ENCODE measurements around the gene CDK9.
"Not testable (repeated sequence)": the region's sequence is repeated elsewhere in the genome, so short reads cannot be mapped to it uniquely, and the experiment has no call there.

Gene CDK9

GRCh38 chr9:127780909-127781308 lies 4.9 kb upstream of the CDK9 start:
- not testable (repeated sequence) for DNase-seq

- no peak for DNase-seq
Measured at GRCh38 chr9:127781806-127782205, 4.0 kb upstream of the CDK9 start.

DNA sequence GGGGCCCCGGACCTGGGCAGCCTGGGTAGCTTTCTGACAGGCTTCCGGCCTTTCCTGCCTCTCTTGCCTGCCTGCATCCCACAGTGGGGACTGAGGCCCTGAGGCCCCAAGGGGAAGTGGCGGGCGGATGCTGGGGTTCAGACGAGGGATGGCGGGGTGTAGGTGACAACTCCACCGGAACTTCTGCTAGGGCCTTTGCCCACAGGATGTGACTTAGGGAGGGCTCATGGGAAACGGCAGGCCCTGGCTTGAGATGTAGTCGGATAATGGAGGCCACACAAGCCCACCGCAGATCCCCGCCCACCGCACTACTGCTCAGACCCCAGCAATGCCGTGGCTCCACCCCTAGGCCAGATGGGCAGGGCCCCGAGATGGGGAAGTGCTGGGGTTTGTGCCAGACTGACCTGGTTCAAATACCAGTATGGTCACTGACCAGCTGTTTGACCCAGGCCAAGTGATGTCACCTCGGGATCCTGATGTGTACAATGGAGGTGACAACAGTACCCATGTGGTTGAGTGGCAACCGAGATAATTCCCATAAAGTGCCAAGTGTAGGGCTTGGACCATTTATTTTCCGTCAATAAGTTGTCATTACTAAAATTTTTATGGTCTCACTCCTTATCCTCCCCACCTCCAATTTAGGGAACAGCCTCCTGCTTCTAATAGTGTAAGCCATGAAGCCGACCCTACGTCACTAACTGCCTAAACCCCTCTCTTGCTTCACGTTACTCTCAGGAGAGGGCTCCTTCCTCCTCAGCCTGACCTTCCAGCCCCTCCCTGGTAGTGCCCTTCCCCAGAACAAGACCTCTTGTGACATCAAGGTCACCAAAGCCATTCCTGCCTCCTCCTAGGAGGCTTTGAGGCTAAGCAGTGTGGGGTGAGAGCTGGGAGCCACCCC lies 2.5 kb upstream of the CDK9 start:
- no peak for DNase-seq

DNA sequence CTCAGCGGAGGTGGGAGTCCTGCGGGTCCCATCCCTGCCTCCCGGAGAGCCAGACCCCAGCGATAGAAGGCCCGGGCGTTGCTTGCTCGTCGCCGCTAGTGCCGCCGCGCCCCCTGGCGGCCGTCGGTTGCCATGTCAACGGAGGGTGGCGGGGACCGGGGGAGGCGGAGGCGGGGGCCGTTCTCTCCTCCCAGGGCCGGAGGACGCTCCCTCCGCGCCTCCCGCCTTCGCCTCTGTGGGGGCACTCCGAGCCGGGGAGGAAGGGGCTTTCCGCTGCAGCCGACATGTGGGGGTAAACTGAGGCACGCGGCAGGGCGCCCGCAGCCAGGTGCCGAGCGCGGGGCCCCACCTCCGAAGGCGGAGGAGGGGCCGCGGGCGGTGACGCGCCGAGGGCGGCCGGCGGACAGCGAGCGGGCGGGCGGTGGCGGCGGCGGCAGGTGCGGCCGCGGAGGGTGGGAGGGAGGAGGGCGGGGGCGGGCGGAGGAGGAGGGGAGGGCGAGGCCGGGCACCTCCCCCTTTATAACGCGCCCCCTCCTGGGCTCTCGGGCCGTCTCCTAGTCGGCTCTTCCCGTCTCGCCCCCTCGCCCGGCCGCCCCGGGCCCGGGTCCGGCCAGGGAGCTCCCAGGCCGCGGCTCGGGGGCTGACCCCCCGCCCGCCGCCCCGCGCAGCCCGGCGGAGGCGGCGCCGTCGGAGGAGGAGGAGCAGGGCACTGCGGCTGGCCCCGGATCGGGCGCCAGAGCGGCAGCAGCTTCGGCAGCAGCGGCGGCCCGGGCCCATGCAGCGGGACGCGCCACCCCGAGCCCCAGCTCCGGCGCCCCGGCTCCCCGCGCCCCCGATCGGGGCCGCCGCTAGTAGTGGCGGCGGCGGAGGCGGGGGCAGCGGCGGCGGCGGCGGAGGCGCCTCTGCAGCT lies 556 bp upstream of the CDK9 start:
- DNase-seq = peak; percentile 89

DNA sequence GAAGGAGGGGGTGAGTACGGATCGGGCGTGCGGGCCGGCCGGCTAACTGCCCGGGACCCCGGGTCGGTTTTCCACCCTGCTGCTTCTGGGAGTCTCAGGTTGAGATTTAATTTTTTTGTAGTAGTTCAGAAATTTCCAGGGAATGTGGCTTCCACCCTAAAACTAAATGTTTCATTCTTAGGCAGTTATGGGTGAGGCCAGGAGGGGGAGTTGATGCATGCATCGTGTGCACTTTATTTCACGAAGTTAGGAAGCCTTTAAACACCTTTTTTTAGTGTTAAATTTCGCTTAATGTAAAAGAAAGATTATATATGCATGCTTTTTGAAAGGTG lies 905 bp downstream of the CDK9 start:
- peak; percentile 48 for DNase-seq

- DNase-seq = no peak
Measured at GRCh38 chr9:127788337-127789011, 2.6 kb downstream of the CDK9 start.

DNA sequence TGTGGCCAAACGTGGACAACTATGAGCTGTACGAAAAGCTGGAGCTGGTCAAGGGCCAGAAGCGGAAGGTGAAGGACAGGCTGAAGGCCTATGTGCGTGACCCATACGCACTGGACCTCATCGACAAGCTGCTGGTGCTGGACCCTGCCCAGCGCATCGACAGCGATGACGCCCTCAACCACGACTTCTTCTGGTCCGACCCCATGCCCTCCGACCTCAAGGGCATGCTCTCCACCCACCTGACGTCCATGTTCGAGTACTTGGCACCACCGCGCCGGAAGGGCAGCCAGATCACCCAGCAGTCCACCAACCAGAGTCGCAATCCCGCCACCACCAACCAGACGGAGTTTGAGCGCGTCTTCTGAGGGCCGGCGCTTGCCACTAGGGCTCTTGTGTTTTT lies 3.3 kb downstream of the CDK9 start:
- DNase-seq = no peak

- DNase-seq = no peak
Measured at GRCh38 chr9:127790094-127790855, 4.4 kb downstream of the CDK9 start.

GRCh38 chr9:127791085-127791484 lies 5.3 kb downstream of the CDK9 start:
- DNase-seq = no peak

GRCh38 chr9:127792417-127793031 lies 6.7 kb downstream of the CDK9 start:
- DNase-seq = no peak

DNA sequence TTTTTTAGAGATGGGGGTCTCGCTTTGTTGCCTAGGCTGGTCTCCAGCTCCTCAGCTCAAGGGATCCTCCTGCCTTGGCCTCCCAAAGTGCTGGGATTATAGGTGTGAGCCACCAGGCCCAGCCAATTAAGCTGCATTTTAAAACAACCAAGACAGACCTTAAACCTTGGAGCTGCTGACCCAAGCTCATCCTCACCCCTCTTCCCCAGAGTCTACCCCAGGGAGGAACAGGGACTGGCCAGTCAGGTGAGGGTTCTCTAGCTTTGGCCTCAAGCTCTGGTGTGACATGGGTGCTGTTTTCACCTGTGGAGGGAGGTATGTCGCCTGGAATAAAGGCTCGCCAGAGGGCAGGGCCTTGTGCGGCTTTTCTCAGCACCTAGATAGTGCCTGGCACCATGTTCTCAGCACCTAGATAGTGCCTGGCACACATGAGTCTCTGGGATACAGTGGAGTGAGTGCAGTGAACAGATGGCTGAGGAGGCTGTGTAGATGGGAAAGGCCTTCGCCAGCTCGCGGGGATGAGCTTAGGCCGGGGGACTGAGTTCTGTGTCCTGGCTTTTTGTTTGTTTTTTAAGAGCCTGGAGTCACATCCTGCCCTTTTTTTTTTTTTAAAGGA lies 7.4 kb downstream of the CDK9 start:
- no peak for DNase-seq

GRCh38 chr9:127794001-127794791 lies 8.4 kb downstream of the CDK9 start:
- DNase-seq = no peak

- DNase-seq = no peak
Measured at GRCh38 chr9:127796225-127796813, 10.5 kb downstream of the CDK9 start.

GRCh38 chr9:127796852-127797370 lies 11.1 kb downstream of the CDK9 start:
- DNase-seq = peak; percentile 38

GRCh38 chr9:127801955-127802575 lies 16.2 kb downstream of the CDK9 start:
- DNase-seq = peak; percentile 61

- DNase-seq = peak; percentile 91
Measured at GRCh38 chr9:127802576-127803443, 17.0 kb downstream of the CDK9 start, which contains the start of gene FPGS. FPGS (plus strand) TSS chr9:127802882; CDS start chr9:127802925, 43 bp downstream.

- DNase-seq = no peak
Measured at GRCh38 chr9:127803507-127804352, 17.9 kb downstream of the CDK9 start.

All from OCI-M1 (cell line).